HCT116 (cell line): ENCODE results near the gene ABLIM1. TPM values are rescaled to one million over a fixed set of nuclear protein-coding genes. Genes with fewer than 3 reads are reported as not detected.

Experiments used
- ATAC-seq: fragments of 200-7000 bp; cut with Tn5 transposase; 2 replicates; pipeline ENCODE4 v1.9.1; 2020; ENCODE audit warnings: mild to moderate bottlenecking, moderate library complexity
- BruUV-seq: library from RNA; stranded (reverse); fragments of 400-500 nt; replicated peaks from 2 replicates; lab custom pipeline; 2021; lab: Mats Ljungman, UMichigan
- CTCF ChIA-PET: fragments of 300-600 bp; sonication (Branson Sonifier 250); formaldehyde crosslinking; loops from one replicate; lab custom pipeline; 2021; ENCODE audit warnings: antibody characterized with exemption; lab: Charles Lee
- POLR2A ChIA-PET: fragments of 300-600, 350-600 bp; sonication (Branson Sonifier 250); formaldehyde crosslinking; loops from one replicate; lab custom pipeline; 2021; ENCODE audit warnings: antibody characterized with exemption; lab: Charles Lee
- RAD21 ChIA-PET, 2 experiments: fragments of 300-600 bp; sonication (Branson Sonifier 250); formaldehyde crosslinking; loops; one replicate each; lab custom pipeline; 2023; ENCODE audit warnings: low total read pairs in 2 of 2; ENCODE audit not compliant: uncharacterized antibody in 2 of 2, unreplicated experiment in 2 of 2, low non-redundant PET in 1 of 2; lab: Charles Lee
- DNase-seq: peaks from one replicate; pipeline ENCODE4 v3.0.0-alpha.2; 2010; ENCODE audit warnings: low read depth, low spot score
- H2AFZ ChIP-seq: fragments of 200-600 bp; shearing (Covaris generic), sonication (generic); 2 replicates; pipeline ENCODE4 v1.6.1; 2017; ENCODE audit warnings: low read depth, mixed run types, mixed read lengths, antibody characterized with exemption, low read length; ENCODE audit not compliant: poor library complexity, severe bottlenecking
- H3K27ac ChIP-seq: 2 replicates; pipeline ENCODE4 v1.5.1; 2012; ENCODE audit warnings: low read depth, low read length
- H3K27me3 ChIP-seq: fragments of 200-600 bp; sonication (generic); 2 replicates; pipeline ENCODE4 v1.6.1; 2016; ENCODE audit warnings: mixed run types, low read length, mixed read lengths; ENCODE audit not compliant: insufficient read depth
- H3K36me3 ChIP-seq, 2 experiments: fragments of 200-500 bp in 1 of 2; fragments of 200-600 bp in 1 of 2; sonication (Bioruptor generic) in 1 of 2; sonication (generic) in 1 of 2; 2 replicates each; pipeline versions ENCODE4 v1.5.1 to v1.6.1; 2014 to 2016; ENCODE audit warnings: low read length in 2 of 2, inconsistent platforms in 1 of 2, mixed read lengths in 1 of 2, mixed run types in 1 of 2; ENCODE audit not compliant: insufficient read depth in 2 of 2, control insufficient read depth in 1 of 2
- H3K4me1 ChIP-seq, 2 experiments: fragments of 200-600 bp in 1 of 2; sonication (generic) in 1 of 2; 2 replicates each; pipeline versions ENCODE4 v1.5.1 to v1.6.1; 2012 to 2017; ENCODE audit warnings: low read length in 2 of 2, inconsistent platforms in 1 of 2, mild to moderate bottlenecking in 1 of 2, mixed read lengths in 1 of 2, mixed run types in 1 of 2, moderate library complexity in 1 of 2; ENCODE audit not compliant: insufficient read depth in 2 of 2, control insufficient read depth in 1 of 2
- H3K4me2 ChIP-seq: fragments of 200-600 bp; sonication (generic); 2 replicates; pipeline ENCODE4 v1.6.1; 2017; ENCODE audit warnings: mixed run types, low read length, mixed read lengths
- H3K4me3 ChIP-seq, 2 experiments: fragments of 200-600 bp in 1 of 2; sonication (generic) in 1 of 2; replicated peaks in 1 of 2; 2 replicates each; pipeline ENCODE4 v1.5.1; 2011 to 2016; ENCODE audit warnings: low read length in 2 of 2, control low read depth in 1 of 2, low read depth in 1 of 2, mild to moderate bottlenecking in 1 of 2, mixed read lengths in 1 of 2, mixed run types in 1 of 2
- H3K79me2 ChIP-seq: fragments of 200-600 bp; sonication (generic); 2 replicates; pipeline ENCODE4 v1.6.1; 2017; ENCODE audit warnings: mild to moderate bottlenecking, mixed run types, low read length, moderate library complexity, mixed read lengths; ENCODE audit not compliant: insufficient read depth
- H3K9ac ChIP-seq: fragments of 200-600 bp; sonication (generic); 2 replicates; pipeline ENCODE4 v1.6.1; 2016; ENCODE audit warnings: low read length, mixed read lengths
- H3K9me2 ChIP-seq: fragments of 200-600 bp; sonication (generic), shearing (Covaris generic); 2 replicates; pipeline ENCODE4 v1.6.1; 2017; ENCODE audit warnings: mixed run types, mild to moderate bottlenecking, moderate library complexity; ENCODE audit not compliant: insufficient read depth
- H3K9me3 ChIP-seq, 2 experiments: fragments of 200-500 bp in 1 of 2; fragments of 200-600 bp in 1 of 2; sonication (Bioruptor generic) in 1 of 2; sonication (generic) in 1 of 2; 2 replicates each; pipeline ENCODE4 v1.6.1; 2014 to 2017; ENCODE audit warnings: low read length in 2 of 2, mixed read lengths in 2 of 2, inconsistent platforms in 1 of 2, low read depth in 1 of 2, mild to moderate bottlenecking in 1 of 2, mixed run types in 1 of 2, moderate library complexity in 1 of 2; ENCODE audit not compliant: control insufficient read depth in 1 of 2, insufficient read depth in 1 of 2
- H4K20me1 ChIP-seq: fragments of 200-600 bp; sonication (generic), shearing (Covaris generic); 2 replicates; pipeline ENCODE4 v1.6.1; 2017; ENCODE audit warnings: mixed run types, mild to moderate bottlenecking, moderate library complexity; ENCODE audit not compliant: insufficient read depth
- EZH2 ChIP-seq: fragments of 200-600 bp; sonication (generic); IDR thresholded peaks from 2 replicates; pipeline ENCODE4 v1.6.1; 2017; ENCODE audit warnings: antibody characterized with exemption, mixed run types
- JUND ChIP-seq: IDR thresholded peaks from 2 replicates; pipeline ENCODE4 v1.6.1; 2012
- POLR2A ChIP-seq: IDR thresholded peaks from 2 replicates; pipeline ENCODE4 v1.7.0; 2011; ENCODE audit warnings: borderline replicate concordance; ENCODE audit not compliant: insufficient read depth, insufficient read length; ENCODE audit errors: extremely low read depth
- POLR2AphosphoS5 ChIP-seq: IDR thresholded peaks from 2 replicates; pipeline ENCODE4 v1.6.1; 2011; ENCODE audit warnings: mild to moderate bottlenecking, low read depth, low read length, moderate library complexity
- SIN3A ChIP-seq: IDR thresholded peaks from 2 replicates; pipeline ENCODE4 v1.6.1; 2012; ENCODE audit warnings: low read depth
- TCF7L2 ChIP-seq: IDR thresholded peaks from 2 replicates; pipeline ENCODE4 v1.7.0; 2011; ENCODE audit warnings: borderline replicate concordance, inconsistent platforms; ENCODE audit not compliant: insufficient read depth, insufficient read length; ENCODE audit errors: extremely low read depth
- ZFX ChIP-seq: fragments of 450-650 bp; IDR thresholded peaks from 2 replicates; pipeline ENCODE4 v1.6.1; 2017
- intact Hi-C: fragments of 100-400 bp; cut with micrococcal nuclease; formaldehyde crosslinking; loops from 2 replicates; pipeline ENCODE4 v1.10.0; 2022
- total RNA-seq: library from RNA; stranded (reverse); gene quantifications from one replicate; pipeline ENCODE4 v1.2.1, GENCODE V29; 2021; ENCODE audit not compliant: unreplicated experiment
- TF ChIP-seq, protein P1 (sequence below): IDR thresholded peaks from 2 replicates; pipeline ENCODE4 v1.6.1; 2012
- TF ChIP-seq, protein P2 (sequence below): IDR thresholded peaks from 2 replicates; pipeline ENCODE4 v1.6.1; 2012

ABLIM1 gene
- total RNA-seq, 1 experiment from 2014 or later: 96.2 TPM

DNA sequence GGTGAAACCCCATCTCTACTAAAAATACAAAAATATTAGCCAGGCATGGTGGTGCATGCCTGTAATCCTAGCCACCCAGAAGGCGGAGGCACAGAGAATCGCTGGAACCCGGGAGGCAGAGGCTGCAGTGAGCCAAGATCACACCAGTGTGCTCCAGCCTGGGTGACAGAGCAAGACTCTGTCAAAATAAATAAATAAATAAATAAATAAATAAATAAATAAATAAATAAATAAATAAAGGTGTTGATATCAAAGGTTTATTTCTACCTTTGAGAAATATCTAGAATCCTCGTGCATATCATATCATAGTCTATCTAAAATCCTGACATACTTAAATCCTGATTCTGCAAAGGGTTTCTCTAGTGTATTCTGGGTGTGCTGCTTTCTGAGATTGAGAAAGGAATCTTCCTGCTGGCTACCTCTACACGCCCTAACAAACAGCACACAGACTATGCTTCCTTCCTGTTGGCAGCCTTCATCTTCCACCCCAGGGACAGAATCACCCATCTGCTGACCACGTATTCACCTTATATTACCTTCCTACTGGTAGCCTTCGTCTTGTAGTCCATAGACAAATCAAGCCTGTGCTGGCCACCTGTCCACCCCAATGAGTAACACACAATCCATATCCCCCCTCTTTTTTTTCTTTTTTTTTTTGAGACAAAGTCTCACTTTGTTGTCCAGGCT lies 8.7 kb downstream of the ABLIM1 start:
- H3K9me3 ChIP-seq: no peaks in the 10 kb centered on the region
- TF ChIP-seq JUND (no peak), ZFX (no peak), EZH2 (no peak)
- TF ChIP-seq, all 23 proteins: peak for 0
- ATAC-seq (no peak), DNase-seq (no peak)
- ChIA-PET RAD21 (no interaction called here), POLR2A (no interaction called here), CTCF (no interaction called here)
- Histone ChIP-seq H3K27me3 (no peaks in the 10 kb centered on the region), H4K20me1 (no peaks in the 10 kb centered on the region), H3K79me2 (no peaks in the 10 kb centered on the region), H3K9ac (no peak overlapping the region), H3K36me3 (no peaks in the 10 kb centered on the region), H3K9me2 (no peaks in the 10 kb centered on the region), H3K4me1 (peaks cover 10 to 11% of the 10 kb centered on the region in 2 experiments; a peak in 3 of 4 replicates), H3K4me2 (no peak overlapping the region), H2AFZ (no peak overlapping the region), H3K27ac (no peak overlapping the region), H3K4me3 (no peak overlapping the region)
- intact Hi-C loops: no loop called here
- no TSS peak for BruUV-seq

DNA sequence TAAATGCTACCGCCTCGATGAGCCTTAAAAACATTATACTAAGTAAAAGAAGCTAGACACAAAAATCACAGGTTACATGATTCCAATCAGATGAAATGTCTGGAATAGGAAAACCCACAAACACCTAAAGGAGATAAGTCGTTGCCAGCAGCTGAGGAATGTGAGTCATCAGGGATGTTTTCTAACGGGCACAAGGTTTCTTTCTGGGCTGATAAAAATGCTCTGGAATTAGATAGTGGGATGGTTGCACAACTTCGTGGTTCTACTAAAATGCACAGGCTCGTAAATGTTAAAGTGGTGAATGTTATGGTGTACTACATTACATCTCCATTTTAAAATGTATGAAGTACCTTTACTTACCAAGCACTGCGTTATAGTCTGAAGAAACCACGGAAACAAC lies 9.7 kb downstream of the ABLIM1 start:
- Histone ChIP-seq H3K79me2 (no peaks in the 10 kb centered on the region), H3K27ac (no peak overlapping the region), H3K4me1 (peaks cover 10 to 11% of the 10 kb centered on the region in 2 experiments; a peak in 3 of 4 replicates), H3K36me3 (no peaks in the 10 kb centered on the region), H4K20me1 (no peaks in the 10 kb centered on the region), H2AFZ (no peak overlapping the region), H3K4me2 (0 out of 2 replicates have a peak overlapping the region, but pooled peaks have one; percentile 15), H3K27me3 (no peaks in the 10 kb centered on the region), H3K9me2 (no peaks in the 10 kb centered on the region), H3K9me3 (no peaks in the 10 kb centered on the region), H3K4me3 (no peak overlapping the region), H3K9ac (no peak overlapping the region)
- CTCF ChIA-PET: no interaction called here
- POLR2A ChIA-PET: no interaction called here
- peak; percentile 38; the same call in 1 of the 2 replicates for ATAC-seq
- no peak for DNase-seq
- intact Hi-C loops: no loop called here
- BruUV-seq: no TSS peak
- RAD21 ChIA-PET: no interaction called here
- TF ChIP-seq, protein P1, sequence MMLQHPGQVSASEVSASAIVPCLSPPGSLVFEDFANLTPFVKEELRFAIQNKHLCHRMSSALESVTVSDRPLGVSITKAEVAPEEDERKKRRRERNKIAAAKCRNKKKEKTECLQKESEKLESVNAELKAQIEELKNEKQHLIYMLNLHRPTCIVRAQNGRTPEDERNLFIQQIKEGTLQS: no peak
- TF ChIP-seq TCF7L2: no peak
- TF ChIP-seq, protein P2, sequence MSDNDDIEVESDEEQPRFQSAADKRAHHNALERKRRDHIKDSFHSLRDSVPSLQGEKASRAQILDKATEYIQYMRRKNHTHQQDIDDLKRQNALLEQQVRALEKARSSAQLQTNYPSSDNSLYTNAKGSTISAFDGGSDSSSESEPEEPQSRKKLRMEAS: no peak
- no peak for TF ChIP-seq POLR2AphosphoS5
- TF ChIP-seq POLR2A: no peak
- no peak for TF ChIP-seq SIN3A
